GM12878 (cell line): ENCODE data around the gene ADAM15. TPM values are rescaled to one million over a fixed set of nuclear protein-coding genes. Genes with fewer than 3 reads are reported as not detected.

ENCODE experiments used
- ATF2 ChIP-seq: IDR thresholded peaks from 2 replicates; pipeline ENCODE4 v1.6.1; 2012; ENCODE audit warnings: low read length, inconsistent platforms
- BACH1 ChIP-seq: fragments of 450-650 bp; IDR thresholded peaks from 2 replicates; pipeline ENCODE4 v1.6.1; 2017; ENCODE audit warnings: mild to moderate bottlenecking, borderline replicate concordance
- BMI1 ChIP-seq: fragments of 450-650 bp; IDR thresholded peaks from 2 replicates; pipeline ENCODE4 v1.6.1; 2016; ENCODE audit warnings: mild to moderate bottlenecking, moderate library complexity, borderline replicate concordance
- CBFB ChIP-seq: IDR thresholded peaks from 2 replicates; pipeline ENCODE4 v1.6.1; 2016; ENCODE audit warnings: antibody characterized with exemption, low read depth
- CHD1 ChIP-seq: IDR thresholded peaks from 2 replicates; pipeline ENCODE4 v1.6.1; 2012; ENCODE audit warnings: low read depth, low read length, improper control_type of control experiment
- EED ChIP-seq: sonication (generic); IDR thresholded peaks from 2 replicates; pipeline ENCODE4 v1.6.1; 2016; ENCODE audit warnings: antibody characterized with exemption, low read depth
- EGR1 ChIP-seq, 2 experiments: IDR thresholded peaks; 1 replicate in 1 of 2; 2 replicates in 1 of 2; pipeline ENCODE4 v1.6.1; 2011 to 2012; ENCODE audit warnings: low read depth in 2 of 2, low read length in 2 of 2, borderline replicate concordance in 1 of 2, mild to moderate bottlenecking in 1 of 2, moderate library complexity in 1 of 2
- ELK1 ChIP-seq: IDR thresholded peaks from 2 replicates; pipeline ENCODE4 v1.6.1; 2012; ENCODE audit warnings: low read depth, low read length, improper control_type of control experiment
- ETV6 ChIP-seq, 2 experiments: fragments of 450-650 bp in 1 of 2; IDR thresholded peaks in 1 of 2; conservative IDR thresholded peaks in 1 of 2; 2 replicates each; pipeline ENCODE4 v1.6.1; 2014; ENCODE audit warnings: antibody characterized with exemption in 1 of 2, borderline replicate concordance in 1 of 2, low read depth in 1 of 2, mild to moderate bottlenecking in 1 of 2, moderate library complexity in 1 of 2
- HCFC1 ChIP-seq: fragments of 150-350 bp; IDR thresholded peaks from 2 replicates; pipeline ENCODE4 v1.6.1; 2014; ENCODE audit warnings: low read length
- JUNB ChIP-seq: IDR thresholded peaks from 2 replicates; pipeline ENCODE4 v1.6.1; 2016; ENCODE audit warnings: antibody characterized with exemption, mild to moderate bottlenecking
- KLF5 ChIP-seq: fragments of 450-650 bp; IDR thresholded peaks from 2 replicates; pipeline ENCODE4 v1.6.1; 2014; ENCODE audit warnings: mild to moderate bottlenecking; ENCODE audit not compliant: partially characterized antibody
- PML ChIP-seq: IDR thresholded peaks from 2 replicates; pipeline ENCODE4 v1.6.1; 2012; ENCODE audit warnings: low read length, inconsistent platforms
- POLR2AphosphoS5 ChIP-seq: IDR thresholded peaks from 2 replicates; pipeline ENCODE4 v1.6.1; 2011; ENCODE audit warnings: mild to moderate bottlenecking, low read length, inconsistent platforms
- RAD51 ChIP-seq: fragments of 450-650 bp; IDR thresholded peaks from 2 replicates; pipeline ENCODE4 v1.6.1; 2016; ENCODE audit warnings: moderate library complexity, mild to moderate bottlenecking, inconsistent platforms
- YY1 ChIP-seq: IDR thresholded peaks from 2 replicates; pipeline ENCODE4 v1.6.1; 2011; ENCODE audit warnings: low read depth, mild to moderate bottlenecking, low read length
- ZNF24 ChIP-seq: fragments of 450-650 bp; IDR thresholded peaks from 2 replicates; pipeline ENCODE4 v1.6.1; 2017; ENCODE audit warnings: antibody characterized with exemption, mild to moderate bottlenecking
- polyA plus RNA-seq, 11 experiments: library from polyadenylated mRNA; depleted of rRNA in 4 of 11; unstranded in 6 of 11; stranded (reverse) in 5 of 11; fragments of >200 nt; fragmentation: Nextera tagmentation in 4 of 11; fragmentation: Illumina TruSeq in 1 of 11; extraction: Ambion mirVana in 4 of 11; extraction: Trizol in 1 of 11; gene quantifications; 1 replicate in 1 of 11; 2 replicates in 10 of 11; pipeline versions ENCODE4 v1.2.1 to v1.2.3, GENCODE V29; 2011 to 2016; ENCODE audit warnings: inconsistent platforms in 2 of 11, missing spikeins in 2 of 11, low read depth in 1 of 11
- total RNA-seq, 4 experiments: library from RNA; depleted of rRNA in 3 of 4; stranded (reverse); fragments of >200 nt in 3 of 4; fragmentation: Illumina TruSeq in 1 of 4; extraction: Trizol in 1 of 4; gene quantifications; 2 replicates each; pipeline versions ENCODE4 v1.2.1 to v1.2.3, GENCODE V29; 2013 to 2021
- TF ChIP-seq, protein P1 (sequence below): IDR thresholded peaks from 2 replicates; pipeline ENCODE4 v1.6.1; 2011; ENCODE audit warnings: borderline replicate concordance, low read depth, mild to moderate bottlenecking, moderate library complexity, low read length; ENCODE audit not compliant: insufficient read depth, poor library complexity, severe bottlenecking
- TF ChIP-seq, protein P2 (sequence below): fragments of 450-650 bp; IDR thresholded peaks from 2 replicates; pipeline ENCODE4 v1.6.1; 2017; ENCODE audit warnings: mild to moderate bottlenecking, moderate library complexity
- TF ChIP-seq, protein P3 (sequence below): fragments of 450-650 bp; IDR thresholded peaks from 2 replicates; pipeline ENCODE4 v1.6.1; 2017; ENCODE audit warnings: mild to moderate bottlenecking, low read depth, inconsistent platforms; ENCODE audit not compliant: poor library complexity, severe bottlenecking

The ADAM15 gene
- total and polyA plus RNA-seq, 10 of the 15 experiments (the other 5 are each of a cell fraction or from before 2014, with no cell fraction given), result 0.29 to 38.8 (median 14.7) TPM

DNA sequence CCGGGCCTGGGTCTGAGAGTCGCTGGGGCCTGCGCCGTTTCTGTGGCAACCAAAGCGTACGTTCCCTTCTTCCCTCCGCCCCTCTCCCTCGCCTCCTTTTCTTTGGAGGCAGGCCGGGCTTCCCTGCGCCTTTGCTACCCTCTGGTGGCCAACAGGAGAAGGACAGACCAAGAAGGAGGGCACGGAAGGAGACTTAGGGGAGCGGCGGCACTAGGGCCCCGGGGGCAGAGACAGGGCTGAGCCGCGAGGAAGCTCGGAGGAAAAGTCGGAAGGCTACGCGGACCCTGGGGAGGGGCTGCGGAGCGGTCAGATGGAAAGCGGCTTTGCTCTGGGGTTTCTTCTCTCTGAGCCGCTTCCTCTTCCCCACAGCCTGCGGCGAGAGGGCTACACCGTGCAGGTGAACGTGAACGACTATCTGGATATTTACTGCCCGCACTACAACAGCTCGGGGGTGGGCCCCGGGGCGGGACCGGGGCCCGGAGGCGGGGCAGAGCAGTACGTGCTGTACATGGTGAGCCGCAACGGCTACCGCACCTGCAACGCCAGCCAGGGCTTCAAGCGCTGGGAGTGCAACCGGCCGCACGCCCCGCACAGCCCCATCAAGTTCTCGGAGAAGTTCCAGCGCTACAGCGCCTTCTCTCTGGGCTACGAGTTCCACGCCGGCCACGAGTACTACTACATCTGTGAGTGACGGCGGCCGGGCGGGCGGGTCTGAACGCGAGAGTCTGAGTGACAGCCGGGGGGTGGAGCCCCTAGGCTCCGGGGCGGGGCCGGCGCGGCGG lies 33.8 kb downstream of the ADAM15 start (continued):
- no peak for TF ChIP-seq ELK1
- TF ChIP-seq KLF5, result no peak
- TF ChIP-seq ATF2, result no peak
- TF ChIP-seq, protein P1, sequence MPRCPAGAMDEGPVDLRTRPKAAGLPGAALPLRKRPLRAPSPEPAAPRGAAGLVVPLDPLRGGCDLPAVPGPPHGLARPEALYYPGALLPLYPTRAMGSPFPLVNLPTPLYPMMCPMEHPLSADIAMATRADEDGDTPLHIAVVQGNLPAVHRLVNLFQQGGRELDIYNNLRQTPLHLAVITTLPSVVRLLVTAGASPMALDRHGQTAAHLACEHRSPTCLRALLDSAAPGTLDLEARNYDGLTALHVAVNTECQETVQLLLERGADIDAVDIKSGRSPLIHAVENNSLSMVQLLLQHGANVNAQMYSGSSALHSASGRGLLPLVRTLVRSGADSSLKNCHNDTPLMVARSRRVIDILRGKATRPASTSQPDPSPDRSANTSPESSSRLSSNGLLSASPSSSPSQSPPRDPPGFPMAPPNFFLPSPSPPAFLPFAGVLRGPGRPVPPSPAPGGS, result no peak
- no peak for TF ChIP-seq BACH1
- no peak for TF ChIP-seq BMI1
- TF ChIP-seq, protein P2, sequence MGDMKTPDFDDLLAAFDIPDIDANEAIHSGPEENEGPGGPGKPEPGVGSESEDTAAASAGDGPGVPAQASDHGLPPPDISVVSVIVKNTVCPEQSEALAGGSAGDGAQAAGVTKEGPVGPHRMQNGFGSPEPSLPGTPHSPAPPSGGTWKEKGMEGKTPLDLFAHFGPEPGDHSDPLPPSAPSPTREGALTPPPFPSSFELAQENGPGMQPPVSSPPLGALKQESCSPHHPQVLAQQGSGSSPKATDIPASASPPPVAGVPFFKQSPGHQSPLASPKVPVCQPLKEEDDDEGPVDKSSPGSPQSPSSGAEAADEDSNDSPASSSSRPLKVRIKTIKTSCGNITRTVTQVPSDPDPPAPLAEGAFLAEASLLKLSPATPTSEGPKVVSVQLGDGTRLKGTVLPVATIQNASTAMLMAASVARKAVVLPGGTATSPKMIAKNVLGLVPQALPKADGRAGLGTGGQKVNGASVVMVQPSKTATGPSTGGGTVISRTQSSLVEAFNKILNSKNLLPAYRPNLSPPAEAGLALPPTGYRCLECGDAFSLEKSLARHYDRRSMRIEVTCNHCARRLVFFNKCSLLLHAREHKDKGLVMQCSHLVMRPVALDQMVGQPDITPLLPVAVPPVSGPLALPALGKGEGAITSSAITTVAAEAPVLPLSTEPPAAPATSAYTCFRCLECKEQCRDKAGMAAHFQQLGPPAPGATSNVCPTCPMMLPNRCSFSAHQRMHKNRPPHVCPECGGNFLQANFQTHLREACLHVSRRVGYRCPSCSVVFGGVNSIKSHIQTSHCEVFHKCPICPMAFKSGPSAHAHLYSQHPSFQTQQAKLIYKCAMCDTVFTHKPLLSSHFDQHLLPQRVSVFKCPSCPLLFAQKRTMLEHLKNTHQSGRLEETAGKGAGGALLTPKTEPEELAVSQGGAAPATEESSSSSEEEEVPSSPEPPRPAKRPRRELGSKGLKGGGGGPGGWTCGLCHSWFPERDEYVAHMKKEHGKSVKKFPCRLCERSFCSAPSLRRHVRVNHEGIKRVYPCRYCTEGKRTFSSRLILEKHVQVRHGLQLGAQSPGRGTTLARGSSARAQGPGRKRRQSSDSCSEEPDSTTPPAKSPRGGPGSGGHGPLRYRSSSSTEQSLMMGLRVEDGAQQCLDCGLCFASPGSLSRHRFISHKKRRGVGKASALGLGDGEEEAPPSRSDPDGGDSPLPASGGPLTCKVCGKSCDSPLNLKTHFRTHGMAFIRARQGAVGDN, result no peak
- TF ChIP-seq HCFC1, result peak; percentile 38; the same call in 1 of the 2 replicates
- TF ChIP-seq YY1, result peak; percentile 67; the same call in 1 of the 2 replicates
- TF ChIP-seq POLR2AphosphoS5, result no peak
- no peak for TF ChIP-seq JUNB
- TF ChIP-seq PML, result no peak
- TF ChIP-seq CHD1, result no peak
- TF ChIP-seq EED, result peak; percentile 41; the same call in 1 of the 2 replicates
- TF ChIP-seq, protein P3, sequence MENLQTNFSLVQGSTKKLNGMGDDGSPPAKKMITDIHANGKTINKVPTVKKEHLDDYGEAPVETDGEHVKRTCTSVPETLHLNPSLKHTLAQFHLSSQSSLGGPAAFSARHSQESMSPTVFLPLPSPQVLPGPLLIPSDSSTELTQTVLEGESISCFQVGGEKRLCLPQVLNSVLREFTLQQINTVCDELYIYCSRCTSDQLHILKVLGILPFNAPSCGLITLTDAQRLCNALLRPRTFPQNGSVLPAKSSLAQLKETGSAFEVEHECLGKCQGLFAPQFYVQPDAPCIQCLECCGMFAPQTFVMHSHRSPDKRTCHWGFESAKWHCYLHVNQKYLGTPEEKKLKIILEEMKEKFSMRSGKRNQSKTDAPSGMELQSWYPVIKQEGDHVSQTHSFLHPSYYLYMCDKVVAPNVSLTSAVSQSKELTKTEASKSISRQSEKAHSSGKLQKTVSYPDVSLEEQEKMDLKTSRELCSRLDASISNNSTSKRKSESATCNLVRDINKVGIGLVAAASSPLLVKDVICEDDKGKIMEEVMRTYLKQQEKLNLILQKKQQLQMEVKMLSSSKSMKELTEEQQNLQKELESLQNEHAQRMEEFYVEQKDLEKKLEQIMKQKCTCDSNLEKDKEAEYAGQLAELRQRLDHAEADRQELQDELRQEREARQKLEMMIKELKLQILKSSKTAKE, result peak; percentile 70
- TF ChIP-seq EGR1 (IDR thresholded peaks at IDR 0.05; ENCODE audit: borderline replicate concordance in 1 of 2, low read depth in 2 of 2, low read length in 2 of 2), result no peak; a peak in 1 of 3 replicates
- TF ChIP-seq CBFB, result peak; percentile 50; the same call in 1 of the 2 replicates
- no peak for TF ChIP-seq ETV6 (conservative IDR thresholded peaks at IDR 0.05 in 1 of 2, IDR thresholded peaks at IDR 0.05 in 1 of 2; ENCODE audit: borderline replicate concordance in 1 of 2, low read depth in 1 of 2)
- no peak for TF ChIP-seq ZNF24
- TF ChIP-seq RAD51, result no peak
